Tibial nerve (tissue), 4 donors: ENCODE data around the gene ITGA3. TPM values are rescaled to one million over a fixed set of nuclear protein-coding genes. Genes with fewer than 3 reads are reported as not detected.

Source experiments
- DNase-seq, 2 donors: peaks; one replicate each; pipeline ENCODE4 v3.0.0-alpha.2; 2019; ENCODE audit warnings: low spot score in 2 of 2
- H3K27ac ChIP-seq, 4 donors: fragments of 200-600 bp; sonication (generic) in 3 of 4; one replicate each; pipeline ENCODE4 v1.5.1; 2017 to 2019; ENCODE audit warnings: mild to moderate bottlenecking in 1 of 4
- H3K27me3 ChIP-seq, 2 donors: fragments of 200-600 bp; sonication (generic) in 1 of 2; one replicate each; pipeline versions ENCODE4 v1.5.1 to v1.6.0; 2017 to 2019
- H3K36me3 ChIP-seq, 3 donors: fragments of 200-600 bp; sonication (generic); one replicate each; pipeline ENCODE4 v1.5.1; 2018 to 2019
- H3K4me1 ChIP-seq, 4 donors: fragments of 200-600 bp; sonication (generic) in 3 of 4; one replicate each; pipeline ENCODE4 v1.5.1; 2017 to 2019
- H3K4me3 ChIP-seq, 4 donors: fragments of 200-600 bp; sonication (generic) in 3 of 4; one replicate each; pipeline ENCODE4 v1.5.1; 2017 to 2019; ENCODE audit warnings: mild to moderate bottlenecking in 1 of 4, moderate library complexity in 1 of 4
- H3K9me3 ChIP-seq, 4 donors: fragments of 200-600 bp; sonication (generic) in 3 of 4; one replicate each; pipeline ENCODE4 v1.5.1; 2017 to 2019
- EP300 ChIP-seq, 2 donors: sonication (generic); formaldehyde crosslinking; IDR thresholded peaks; one replicate each; pipeline ENCODE4 v1.6.1; 2017; ENCODE audit warnings: antibody characterized with exemption in 2 of 2, mild to moderate bottlenecking in 1 of 2
- POLR2A ChIP-seq, 2 donors: fragments of 450-650 bp; IDR thresholded peaks; one replicate each; pipeline ENCODE4 v1.6.1; 2017; ENCODE audit warnings: antibody characterized with exemption in 2 of 2, mild to moderate bottlenecking in 2 of 2, moderate library complexity in 2 of 2
- WGBS, 2 donors: methylation state at CpG; one replicate each; pipeline ENCODE4 v1.1.5; 2018; 5-methylcytosine and 5-hydroxymethylcytosine counted together
- total RNA-seq, 4 donors: library from RNA; depleted of rRNA; stranded (reverse); fragments of >200 nt; gene quantifications; one replicate each; pipeline ENCODE4 v1.1.0, GENCODE V29; 2016
- TF ChIP-seq, protein P1 (sequence below), 5 experiments: fragments of 200-600 bp in 3 of 5; fragments of 450-650 bp in 2 of 5; sonication (generic) in 3 of 5; IDR thresholded peaks; one replicate each; pipeline ENCODE4 v1.5.1; 2016 to 2019; ENCODE audit warnings: antibody characterized with exemption in 5 of 5, mild to moderate bottlenecking in 3 of 5, moderate library complexity in 2 of 5

The ITGA3 gene
- total RNA-seq, 4 donors from 2014 or later = 59.2 to 85.7 (median 69.1) TPM

DNA sequence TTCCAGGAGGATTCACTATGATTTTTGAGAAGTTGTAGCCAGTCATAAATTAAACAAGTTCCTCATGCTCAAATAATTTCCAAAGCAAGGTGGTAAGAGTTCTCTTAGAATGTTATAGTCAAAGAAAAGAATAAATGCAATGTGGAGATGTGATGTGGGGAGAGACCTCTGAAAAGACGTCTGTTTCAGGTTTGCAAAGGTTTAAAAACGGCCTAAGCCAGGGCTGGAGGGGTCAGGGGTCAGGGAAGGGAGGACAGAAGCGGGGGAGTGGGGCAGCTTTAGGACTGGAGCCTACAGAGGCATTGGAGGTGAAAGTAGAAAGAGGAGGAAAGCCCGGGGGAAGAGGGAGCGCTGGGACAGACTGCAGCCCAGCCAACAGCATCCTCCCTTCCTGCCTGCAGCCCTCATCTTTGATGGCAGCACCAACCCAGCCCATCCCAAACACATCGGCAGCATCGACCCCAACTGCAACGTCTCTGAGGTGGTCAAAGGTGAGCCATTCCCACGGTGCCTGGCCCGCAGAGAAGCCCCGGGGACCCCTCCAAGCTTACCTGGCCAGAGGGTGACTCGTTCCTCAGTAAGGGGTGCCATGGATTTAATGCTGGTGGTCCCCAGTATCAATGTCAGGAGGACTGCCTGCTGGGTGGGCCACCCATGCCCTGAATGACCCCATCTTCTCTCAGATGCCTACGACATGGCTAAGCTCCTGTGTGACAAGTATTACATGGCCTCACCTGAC, 50.7 kb downstream of the ITGA3 start:
- no peak for TF ChIP-seq POLR2A (IDR thresholded peaks at IDR 0.05)
- TF ChIP-seq, protein P1, sequence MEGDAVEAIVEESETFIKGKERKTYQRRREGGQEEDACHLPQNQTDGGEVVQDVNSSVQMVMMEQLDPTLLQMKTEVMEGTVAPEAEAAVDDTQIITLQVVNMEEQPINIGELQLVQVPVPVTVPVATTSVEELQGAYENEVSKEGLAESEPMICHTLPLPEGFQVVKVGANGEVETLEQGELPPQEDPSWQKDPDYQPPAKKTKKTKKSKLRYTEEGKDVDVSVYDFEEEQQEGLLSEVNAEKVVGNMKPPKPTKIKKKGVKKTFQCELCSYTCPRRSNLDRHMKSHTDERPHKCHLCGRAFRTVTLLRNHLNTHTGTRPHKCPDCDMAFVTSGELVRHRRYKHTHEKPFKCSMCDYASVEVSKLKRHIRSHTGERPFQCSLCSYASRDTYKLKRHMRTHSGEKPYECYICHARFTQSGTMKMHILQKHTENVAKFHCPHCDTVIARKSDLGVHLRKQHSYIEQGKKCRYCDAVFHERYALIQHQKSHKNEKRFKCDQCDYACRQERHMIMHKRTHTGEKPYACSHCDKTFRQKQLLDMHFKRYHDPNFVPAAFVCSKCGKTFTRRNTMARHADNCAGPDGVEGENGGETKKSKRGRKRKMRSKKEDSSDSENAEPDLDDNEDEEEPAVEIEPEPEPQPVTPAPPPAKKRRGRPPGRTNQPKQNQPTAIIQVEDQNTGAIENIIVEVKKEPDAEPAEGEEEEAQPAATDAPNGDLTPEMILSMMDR (IDR thresholded peaks at IDR 0.05) = no peak
- no peak for TF ChIP-seq EP300 (IDR thresholded peaks at IDR 0.05)
- WGBS, 2 donors = 59 to 62% methylated on average over 12 to 13 of the region's 13 CpGs
- Histone ChIP-seq H3K27me3 (no peaks in the 10 kb centered on the region), H3K4me1 (peaks cover 0 to 39% (median 19%) of the 10 kb centered on the region in 4 donors), H3K4me3 (no peak overlapping the region), H3K36me3 (peaks cover 0 to 74% (median 0%) of the 10 kb centered on the region in 3 donors), H3K9me3 (no peaks in the 10 kb centered on the region), H3K27ac (no peak overlapping the region)
- no peak for DNase-seq

DNA sequence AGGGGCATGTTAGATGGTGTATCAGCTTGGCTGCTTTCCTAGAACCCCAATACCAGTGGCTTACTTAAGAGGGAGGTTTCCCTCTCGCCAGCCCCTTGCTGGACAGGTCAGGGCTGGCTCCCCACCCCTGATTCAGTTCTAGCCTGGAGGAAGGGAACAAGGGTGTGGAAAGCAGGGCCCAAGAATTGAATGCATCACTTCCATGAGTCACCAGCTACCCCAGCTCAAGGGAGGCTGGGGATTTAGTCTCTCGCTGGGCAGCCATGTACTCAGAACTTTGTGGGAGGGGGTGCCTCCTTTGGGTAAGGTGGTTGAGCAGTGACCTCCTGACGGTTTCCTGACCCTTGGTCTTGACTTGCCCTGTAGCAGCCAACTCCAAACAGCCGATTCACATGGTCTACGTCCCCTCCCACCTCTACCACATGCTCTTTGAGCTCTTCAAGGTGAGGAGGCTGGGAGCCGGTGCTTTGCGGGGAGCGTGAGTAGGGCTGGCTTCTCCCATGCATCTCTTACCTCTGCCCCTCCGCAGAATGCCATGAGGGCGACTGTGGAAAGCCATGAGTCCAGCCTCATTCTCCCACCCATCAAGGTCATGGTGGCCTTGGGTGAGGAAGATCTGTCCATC, 52.0 kb downstream of the ITGA3 start:
- no peak for DNase-seq
- no peak for TF ChIP-seq POLR2A (IDR thresholded peaks at IDR 0.05)
- TF ChIP-seq, protein P1 (IDR thresholded peaks at IDR 0.05) = no peak
- no peak for TF ChIP-seq EP300 (IDR thresholded peaks at IDR 0.05)
- H3K4me3 ChIP-seq = no peak overlapping the region
- H3K9me3 ChIP-seq = no peaks in the 10 kb centered on the region
- H3K27ac ChIP-seq = peak overlapping the region in 1 of 4 donors; percentile 4
- peaks cover 0 to 74% (median 0%) of the 10 kb centered on the region in 3 donors for H3K36me3 ChIP-seq
- H3K4me1 ChIP-seq = peaks cover 0 to 39% (median 20%) of the 10 kb centered on the region in 4 donors
- WGBS, 2 donors = 86 to 90% methylated on average over 9 to 10 of the region's 10 CpGs
- H3K27me3 ChIP-seq = no peaks in the 10 kb centered on the region

DNA sequence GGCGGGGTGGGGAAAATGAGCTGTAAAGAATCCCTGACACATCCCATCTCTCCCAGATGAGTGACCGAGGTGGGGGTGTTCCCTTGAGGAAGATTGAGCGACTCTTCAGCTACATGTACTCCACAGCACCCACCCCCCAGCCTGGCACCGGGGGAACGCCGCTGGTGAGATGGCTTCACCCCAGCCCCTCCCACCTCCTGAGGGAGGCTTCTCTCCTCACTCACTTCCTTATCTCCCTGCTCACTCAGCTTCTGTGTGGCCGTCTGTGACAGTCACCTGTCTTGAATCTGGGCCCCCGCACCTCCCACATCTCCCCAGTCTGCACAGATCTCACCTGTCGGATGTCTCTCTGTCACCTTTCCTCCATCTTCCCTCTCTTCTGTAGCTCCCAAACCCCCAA, 52.6 kb downstream of the ITGA3 start:
- WGBS, 2 donors = 76 to 81% methylated on average over 9 of the region's 9 CpGs
- Histone ChIP-seq H3K27ac (peak overlapping the region in 1 of 4 donors; percentile 4), H3K4me1 (peaks cover 0 to 36% (median 18%) of the 10 kb centered on the region in 4 donors), H3K4me3 (no peak overlapping the region), H3K9me3 (no peaks in the 10 kb centered on the region), H3K36me3 (peaks cover 0 to 74% (median 0%) of the 10 kb centered on the region in 3 donors), H3K27me3 (no peaks in the 10 kb centered on the region)
- TF ChIP-seq, protein P1 (IDR thresholded peaks at IDR 0.05) = no peak
- TF ChIP-seq POLR2A (IDR thresholded peaks at IDR 0.05) (no peak), EP300 (IDR thresholded peaks at IDR 0.05) (no peak)
- no peak for DNase-seq

DNA sequence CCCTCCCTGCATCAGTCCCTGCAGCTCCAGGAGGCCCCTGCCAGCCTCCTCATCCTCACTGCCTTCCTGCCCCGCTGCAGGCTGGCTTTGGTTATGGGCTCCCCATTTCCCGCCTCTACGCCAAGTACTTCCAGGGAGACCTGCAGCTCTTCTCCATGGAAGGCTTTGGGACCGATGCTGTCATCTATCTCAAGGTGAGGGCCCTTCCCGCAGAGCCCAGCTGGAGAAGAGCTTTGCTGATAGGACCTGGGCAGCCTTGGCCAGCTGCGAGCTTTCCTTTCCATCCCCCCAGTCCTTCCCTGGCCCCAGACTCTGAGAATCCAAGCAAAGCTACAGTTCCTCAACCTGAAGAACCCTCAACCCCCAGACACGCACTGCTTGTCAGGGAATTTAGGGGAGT, 53.3 kb downstream of the ITGA3 start:
- WGBS, 2 donors = 81 to 84% methylated on average over 7 of the region's 7 CpGs
- H3K9me3 ChIP-seq = no peaks in the 10 kb centered on the region
- peaks cover 0 to 30% (median 18%) of the 10 kb centered on the region in 4 donors for H3K4me1 ChIP-seq
- no peak for DNase-seq
- no peak overlapping the region for H3K4me3 ChIP-seq
- peaks cover 0 to 68% (median 0%) of the 10 kb centered on the region in 3 donors for H3K36me3 ChIP-seq
- H3K27ac ChIP-seq = peak overlapping the region in 1 of 4 donors; percentile 11
- TF ChIP-seq EP300 (IDR thresholded peaks at IDR 0.05) = no peak
- TF ChIP-seq POLR2A (IDR thresholded peaks at IDR 0.05) = no peak
- TF ChIP-seq, protein P1 (IDR thresholded peaks at IDR 0.05) = no peak
- no peaks in the 10 kb centered on the region for H3K27me3 ChIP-seq

DNA sequence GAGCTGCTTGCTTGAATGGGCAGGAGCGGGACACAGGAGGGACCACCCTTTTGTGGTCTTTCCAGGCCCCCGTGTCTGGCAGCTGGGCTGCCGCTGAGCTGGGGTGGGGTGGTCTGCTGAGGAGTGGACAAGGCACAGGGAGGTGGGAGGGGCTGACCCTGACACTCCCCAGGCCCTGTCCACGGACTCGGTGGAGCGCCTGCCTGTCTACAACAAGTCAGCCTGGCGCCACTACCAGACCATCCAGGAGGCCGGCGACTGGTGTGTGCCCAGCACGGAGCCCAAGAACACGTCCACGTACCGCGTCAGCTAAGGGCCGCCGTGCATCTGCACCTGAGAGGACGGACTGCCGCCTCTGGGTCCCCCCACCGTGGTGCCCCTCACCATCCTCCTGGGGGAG, 53.9 kb downstream of the ITGA3 start:
- WGBS, 2 donors = 60 to 83% methylated on average over 1 to 19 of the region's 19 CpGs
- H3K27me3 ChIP-seq = no peaks in the 10 kb centered on the region
- peaks cover 0 to 29% (median 18%) of the 10 kb centered on the region in 4 donors for H3K4me1 ChIP-seq
- no peak for TF ChIP-seq EP300 (IDR thresholded peaks at IDR 0.05)
- TF ChIP-seq POLR2A (IDR thresholded peaks at IDR 0.05) = no peak
- TF ChIP-seq, protein P1 (IDR thresholded peaks at IDR 0.05) = no peak
- no peak for DNase-seq
- H3K4me3 ChIP-seq = no peak overlapping the region
- H3K36me3 ChIP-seq = peaks cover 0 to 64% (median 0%) of the 10 kb centered on the region in 3 donors
- peak overlapping the region in 2 of 4 donors; percentile 16 to 86 for H3K27ac ChIP-seq
- H3K9me3 ChIP-seq = no peaks in the 10 kb centered on the region
